IPS-20b (cell line): ENCODE results near the gene RAMP1.

ENCODE experiments used
- H3K27ac ChIP-seq: one replicate; pipeline ENCODE4 v1.5.1; 2013; ENCODE audit warnings: low read length
- H3K27me3 ChIP-seq: 2 replicates; pipeline ENCODE4 v1.6.1; 2013; ENCODE audit warnings: mild to moderate bottlenecking, low read length, inconsistent platforms; ENCODE audit not compliant: insufficient read depth
- H3K36me3 ChIP-seq: 2 replicates; pipeline ENCODE4 v1.6.1; 2013; ENCODE audit warnings: low read depth, mild to moderate bottlenecking, inconsistent platforms, low read length, moderate library complexity; ENCODE audit not compliant: insufficient read depth
- H3K4me1 ChIP-seq: 2 replicates; pipeline ENCODE4 v1.6.1; 2013; ENCODE audit warnings: mild to moderate bottlenecking, control low read depth, inconsistent platforms, low read length, moderate library complexity; ENCODE audit not compliant: insufficient read depth
- H3K4me3 ChIP-seq: 2 replicates; pipeline ENCODE4 v1.5.1; 2013; ENCODE audit warnings: mild to moderate bottlenecking, low read length, inconsistent platforms
- H3K9ac ChIP-seq: 2 replicates; pipeline ENCODE4 v1.6.1; 2013; ENCODE audit warnings: low read depth, mild to moderate bottlenecking, inconsistent platforms, low read length, moderate library complexity
- H3K9me3 ChIP-seq: 2 replicates; pipeline ENCODE4 v1.6.1; 2013; ENCODE audit warnings: mild to moderate bottlenecking, low read depth, low read length, inconsistent platforms; ENCODE audit not compliant: insufficient read depth

RAMP1 gene

DNA sequence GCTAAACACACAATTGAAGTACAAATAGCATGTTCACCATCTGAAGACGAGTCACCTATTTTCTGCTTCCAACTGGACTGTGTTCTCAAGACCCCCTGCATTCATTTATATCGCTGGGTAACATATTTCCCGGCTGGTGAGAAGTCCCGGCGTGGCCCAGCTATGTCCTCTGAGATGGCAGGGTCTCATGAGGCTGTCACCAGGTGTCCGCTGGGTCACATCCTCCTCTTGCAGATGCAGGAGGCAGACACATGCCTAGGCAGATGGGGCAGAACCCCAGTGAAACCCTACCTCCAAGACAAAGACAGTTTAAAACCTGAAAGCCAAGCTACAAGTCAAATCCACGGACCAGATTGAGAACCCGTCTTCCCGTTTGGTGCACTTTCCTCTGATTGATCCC lies 70.6 kb downstream of the RAMP1 start:
- no peaks in the 10 kb centered on the region for H3K4me1 ChIP-seq
- H3K27me3 ChIP-seq = no peaks in the 10 kb centered on the region
- H3K36me3 ChIP-seq = no peaks in the 10 kb centered on the region
- peaks cover 8% of the 10 kb centered on the region; the same call in 1 of the 2 replicates for H3K9me3 ChIP-seq
- no peak overlapping the region for H3K4me3 ChIP-seq
- no peak overlapping the region for H3K27ac ChIP-seq
- no peak overlapping the region for H3K9ac ChIP-seq

DNA sequence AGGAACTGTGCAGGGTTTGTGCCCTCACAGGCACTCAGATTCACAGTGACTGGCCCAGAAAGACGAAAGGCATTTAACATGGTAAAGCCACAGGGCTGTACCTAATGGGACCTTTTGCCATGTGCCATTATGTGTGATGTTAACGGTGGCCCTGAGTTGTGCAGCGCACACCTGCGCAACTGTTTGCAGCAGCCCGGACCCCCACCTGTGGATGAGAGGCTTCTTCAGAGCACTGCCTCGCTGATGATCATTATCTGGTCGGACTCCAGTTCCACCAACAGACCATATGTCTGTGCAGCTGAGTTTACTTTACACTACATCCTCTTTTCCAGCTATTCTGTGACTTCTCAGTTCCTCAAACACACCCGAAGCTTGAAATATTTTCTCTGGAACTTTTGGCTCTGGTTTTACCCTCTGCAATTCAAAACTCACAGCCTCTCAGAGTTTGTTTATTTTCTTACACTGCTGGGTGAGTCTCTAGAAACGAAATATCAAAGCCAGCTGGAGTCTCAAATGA lies 71.8 kb downstream of the RAMP1 start:
- Histone ChIP-seq H3K4me1 (no peaks in the 10 kb centered on the region), H3K36me3 (no peaks in the 10 kb centered on the region), H3K27me3 (no peaks in the 10 kb centered on the region), H3K9ac (no peak overlapping the region), H3K27ac (no peak overlapping the region), H3K9me3 (peaks cover 8% of the 10 kb centered on the region; the same call in 1 of the 2 replicates), H3K4me3 (no peak overlapping the region)

DNA sequence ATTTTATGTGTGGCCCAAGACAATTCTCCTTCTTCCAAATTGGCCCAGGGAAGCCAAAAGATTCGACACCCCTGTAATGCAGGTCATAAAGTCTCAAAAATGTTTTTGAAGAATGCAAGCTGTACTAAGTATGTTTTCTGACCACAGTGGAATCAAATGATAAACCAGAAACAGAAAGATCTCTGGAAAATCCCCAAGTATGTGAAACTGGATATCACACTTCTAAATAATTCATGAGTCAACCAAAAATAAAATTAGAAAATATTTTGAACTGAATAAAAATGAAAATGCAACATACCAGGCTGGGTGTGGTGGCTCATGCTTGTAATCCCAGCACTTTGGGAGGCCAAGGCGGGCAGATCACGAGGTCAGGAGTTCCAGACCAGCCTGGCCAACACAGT lies 73.3 kb downstream of the RAMP1 start:
- H3K9ac ChIP-seq = no peak overlapping the region
- no peaks in the 10 kb centered on the region for H3K27me3 ChIP-seq
- H3K9me3 ChIP-seq = peaks cover 8% of the 10 kb centered on the region; the same call in 1 of the 2 replicates
- H3K4me1 ChIP-seq = no peaks in the 10 kb centered on the region
- H3K27ac ChIP-seq = no peak overlapping the region
- H3K36me3 ChIP-seq = no peaks in the 10 kb centered on the region
- H3K4me3 ChIP-seq = no peak overlapping the region

DNA sequence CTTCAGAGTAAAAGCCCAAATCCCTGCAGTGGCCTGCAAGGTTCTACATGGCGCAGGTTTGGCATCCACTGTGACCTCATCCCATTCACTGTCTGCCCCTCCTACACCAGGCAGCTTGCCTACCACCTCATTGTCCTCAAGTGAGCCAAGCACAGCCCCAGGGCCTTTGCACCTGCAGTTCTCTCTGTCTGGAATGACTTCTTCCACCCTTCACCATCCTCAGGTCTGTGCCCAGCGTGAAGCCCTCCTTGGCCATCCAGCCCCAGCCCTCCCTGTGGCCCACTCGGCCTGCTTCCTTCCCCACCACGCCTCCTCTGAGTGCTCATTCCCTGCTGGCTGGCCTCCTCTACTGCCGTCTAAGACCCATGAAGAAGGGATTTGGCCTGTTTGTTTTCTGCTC lies 74.8 kb downstream of the RAMP1 start:
- Histone ChIP-seq H3K36me3 (no peaks in the 10 kb centered on the region), H3K9me3 (peaks cover 8% of the 10 kb centered on the region; the same call in 1 of the 2 replicates), H3K9ac (no peak overlapping the region), H3K27me3 (no peaks in the 10 kb centered on the region), H3K4me1 (no peaks in the 10 kb centered on the region), H3K4me3 (no peak overlapping the region), H3K27ac (no peak overlapping the region)

DNA sequence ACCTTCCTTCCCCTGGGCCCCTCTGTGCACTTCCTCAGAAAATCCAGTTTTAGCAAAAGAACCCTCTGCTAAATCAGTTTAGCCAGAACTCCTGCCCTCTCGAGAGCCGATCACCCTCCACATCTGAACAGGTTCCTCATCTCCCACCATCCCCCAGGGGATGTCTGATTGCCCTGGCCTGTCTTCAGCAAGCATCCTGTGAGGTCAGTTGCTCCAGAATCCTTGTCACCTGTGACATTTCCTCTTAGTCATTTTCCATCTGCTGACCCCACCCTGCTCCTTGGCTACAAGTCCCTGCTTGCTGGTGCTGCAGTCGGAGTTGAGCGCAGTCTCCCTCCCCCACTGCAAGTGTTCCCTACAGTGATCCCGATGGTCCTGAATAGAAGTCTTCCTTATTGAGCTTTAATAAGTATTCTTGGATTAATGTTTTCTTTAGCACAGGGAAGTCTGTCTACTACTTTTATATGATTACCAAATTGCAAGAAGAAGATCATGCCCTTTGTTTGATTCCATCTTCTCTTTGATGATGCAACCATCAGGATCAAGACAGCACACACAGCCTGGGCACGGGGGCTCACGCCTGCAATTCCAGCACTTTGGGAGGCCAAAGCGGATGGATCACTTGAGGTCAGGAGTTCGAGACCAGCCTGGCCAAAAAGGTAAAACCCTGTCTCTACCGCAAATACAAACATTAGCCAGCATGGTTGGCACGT lies 76.5 kb downstream of the RAMP1 start:
- no peaks in the 10 kb centered on the region for H3K36me3 ChIP-seq
- no peaks in the 10 kb centered on the region for H3K9me3 ChIP-seq
- H3K9ac ChIP-seq = no peak overlapping the region
- no peaks in the 10 kb centered on the region for H3K27me3 ChIP-seq
- H3K4me3 ChIP-seq = no peak overlapping the region
- no peak overlapping the region for H3K27ac ChIP-seq
- H3K4me1 ChIP-seq = 0 out of 2 replicates have a peak, but pooled peaks cover 3% of the 10 kb centered on the region

DNA sequence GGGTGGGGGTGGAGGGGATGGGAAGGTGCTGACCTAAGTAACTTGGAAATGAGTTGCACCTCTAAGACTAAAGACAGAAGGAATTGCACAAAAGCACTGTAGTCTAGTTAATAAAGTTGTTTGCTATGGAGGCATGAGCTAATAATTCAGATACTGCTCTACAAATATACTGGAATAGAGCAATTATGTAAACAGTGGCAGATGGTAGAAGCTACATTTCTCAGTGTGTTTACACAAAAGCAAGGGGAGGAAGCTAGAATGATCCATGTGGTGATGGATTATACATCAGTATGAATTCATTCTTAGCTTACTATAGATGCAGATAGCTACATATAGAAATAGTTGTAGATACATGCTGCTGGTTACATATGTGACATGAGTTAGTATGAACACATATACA lies 79.8 kb downstream of the RAMP1 start:
- Histone ChIP-seq H3K36me3 (no peaks in the 10 kb centered on the region), H3K4me1 (0 out of 2 replicates have a peak, but pooled peaks cover 3% of the 10 kb centered on the region), H3K4me3 (no peak overlapping the region), H3K9ac (no peak overlapping the region), H3K27ac (no peak overlapping the region), H3K27me3 (no peaks in the 10 kb centered on the region), H3K9me3 (peaks cover 7% of the 10 kb centered on the region)

DNA sequence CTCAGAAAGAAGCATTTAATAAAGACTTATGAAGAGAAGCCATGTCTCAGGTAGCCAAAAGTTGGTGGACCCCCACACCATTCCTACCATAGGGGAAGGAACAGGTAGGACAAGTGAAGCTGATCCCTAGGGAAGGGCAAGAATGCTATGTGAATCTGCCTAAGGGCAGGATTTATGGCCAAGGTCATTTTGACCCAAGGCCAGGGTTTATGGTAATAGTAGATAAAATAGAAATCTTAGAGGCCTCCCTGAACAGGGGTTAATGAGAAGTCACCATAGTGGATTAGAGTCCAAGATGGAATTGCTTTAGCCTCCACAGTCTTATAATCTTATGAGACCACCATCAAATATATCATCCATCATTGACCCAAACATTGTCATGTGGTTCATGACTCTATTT lies 81.4 kb downstream of the RAMP1 start:
- Histone ChIP-seq H3K4me3 (no peak overlapping the region), H3K27ac (no peak overlapping the region), H3K27me3 (no peaks in the 10 kb centered on the region), H3K9me3 (peaks cover 17% of the 10 kb centered on the region), H3K4me1 (0 out of 2 replicates have a peak, but pooled peaks cover 3% of the 10 kb centered on the region), H3K9ac (no peak overlapping the region), H3K36me3 (no peaks in the 10 kb centered on the region)

DNA sequence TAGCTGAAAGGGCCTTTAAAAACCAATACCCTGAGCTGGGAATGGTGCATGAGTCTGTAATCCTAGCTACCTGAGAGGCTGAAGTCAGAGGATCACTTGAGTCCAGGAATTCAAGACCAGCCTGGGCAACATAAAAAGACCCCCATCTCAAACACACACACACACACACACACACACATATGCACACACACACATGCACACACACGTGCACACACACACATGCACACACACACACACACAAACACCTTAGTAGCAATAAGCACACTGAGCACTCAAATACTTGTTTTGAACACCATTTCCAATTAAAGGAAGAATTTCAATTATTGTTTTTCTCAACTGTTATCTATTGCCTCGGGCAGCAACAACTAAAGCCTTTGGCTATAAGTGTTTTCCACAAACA lies 81.8 kb downstream of the RAMP1 start:
- H3K36me3 ChIP-seq = no peaks in the 10 kb centered on the region
- no peak overlapping the region for H3K4me3 ChIP-seq
- H3K27ac ChIP-seq = no peak overlapping the region
- peaks cover 17% of the 10 kb centered on the region for H3K9me3 ChIP-seq
- no peaks in the 10 kb centered on the region for H3K27me3 ChIP-seq
- H3K4me1 ChIP-seq = 0 out of 2 replicates have a peak, but pooled peaks cover 3% of the 10 kb centered on the region
- no peak overlapping the region; the same call in 1 of the 2 replicates for H3K9ac ChIP-seq

DNA sequence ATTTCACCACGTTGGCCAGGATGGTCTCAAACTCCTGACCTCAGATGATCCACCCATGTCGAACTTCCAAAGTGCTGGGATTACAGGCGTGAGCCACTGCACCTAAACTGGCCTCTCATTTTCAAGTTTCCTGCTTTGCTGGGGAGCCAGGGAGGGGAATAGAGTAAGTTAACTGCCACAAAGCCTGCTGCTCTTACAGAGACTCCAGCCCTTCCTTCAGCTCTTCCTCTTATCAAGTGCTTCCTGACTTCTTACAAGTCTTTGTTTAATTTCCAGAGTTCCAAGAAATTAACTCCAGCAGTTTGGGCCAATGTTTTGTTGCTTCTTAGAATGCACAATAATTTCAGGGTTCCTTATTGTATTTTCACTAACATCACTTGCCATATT lies 83.1 kb downstream of the RAMP1 start:
- Histone ChIP-seq H3K9me3 (peaks cover 17% of the 10 kb centered on the region), H3K9ac (no peak overlapping the region), H3K27me3 (no peaks in the 10 kb centered on the region), H3K4me3 (no peak overlapping the region), H3K36me3 (no peaks in the 10 kb centered on the region), H3K27ac (no peak overlapping the region), H3K4me1 (0 out of 2 replicates have a peak, but pooled peaks cover 3% of the 10 kb centered on the region)

DNA sequence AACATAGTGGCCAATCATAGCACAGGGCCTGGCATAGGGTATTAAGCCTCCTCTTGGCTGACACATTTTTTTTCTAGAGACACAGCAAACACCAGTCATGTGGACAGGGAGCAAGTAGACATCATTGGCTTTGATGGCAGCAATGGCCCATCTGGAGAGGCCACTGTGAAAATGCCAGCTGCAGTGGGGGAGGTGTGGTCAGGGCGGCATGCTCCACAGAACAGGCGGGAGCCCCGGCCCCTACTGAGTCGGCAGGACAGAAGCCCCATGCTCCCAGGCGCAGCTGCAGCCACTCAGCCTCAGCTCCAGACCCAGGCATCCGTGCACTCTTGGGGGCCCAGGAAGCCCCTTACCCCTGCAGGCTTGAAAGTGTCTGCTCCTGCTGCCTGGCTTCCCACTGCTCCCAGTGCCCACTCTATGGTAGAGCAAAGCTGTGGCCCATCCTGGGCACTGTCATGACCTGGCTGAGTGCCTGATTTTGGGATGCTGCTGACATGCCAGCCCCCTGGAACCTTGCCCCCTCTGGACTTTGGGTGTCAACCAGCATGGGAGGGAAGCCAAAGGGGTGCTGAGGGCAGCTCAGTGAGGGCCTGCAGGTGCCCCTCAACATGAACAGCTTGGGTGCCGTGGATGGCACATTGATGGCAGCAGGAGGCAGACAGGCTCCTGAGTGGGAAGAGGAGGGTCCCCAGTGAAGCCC lies 84.1 kb downstream of the RAMP1 start:
- no peaks in the 10 kb centered on the region for H3K27me3 ChIP-seq
- H3K9ac ChIP-seq = no peak overlapping the region

DNA sequence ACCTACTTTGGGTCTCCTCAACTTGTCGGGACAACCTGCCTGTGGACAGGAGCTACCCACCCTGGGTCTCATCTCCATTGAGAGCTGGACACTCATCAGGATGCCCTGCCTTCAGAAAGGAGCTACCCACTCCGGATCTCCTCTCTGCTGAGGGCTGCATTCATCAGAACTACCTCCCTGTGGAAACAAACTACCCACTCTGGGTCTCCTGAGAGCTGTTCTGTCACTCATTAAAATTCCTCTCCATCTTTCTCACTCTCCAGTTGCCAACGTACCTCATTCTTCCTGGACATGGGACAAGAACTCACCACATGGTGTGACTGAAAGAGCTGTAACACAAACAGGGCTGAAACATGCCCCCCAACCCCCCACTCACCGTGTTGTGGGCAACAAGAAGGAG lies 84.9 kb downstream of the RAMP1 start:
- Histone ChIP-seq H3K4me1 (0 out of 2 replicates have a peak, but pooled peaks cover 3% of the 10 kb centered on the region), H3K9me3 (peaks cover 17% of the 10 kb centered on the region), H3K9ac (no peak overlapping the region), H3K27ac (no peak overlapping the region), H3K36me3 (no peaks in the 10 kb centered on the region), H3K4me3 (no peak overlapping the region), H3K27me3 (no peaks in the 10 kb centered on the region)

More for the DNA sequence above, 84.1 kb downstream of the RAMP1 start:
- Histone ChIP-seq H3K36me3 (no peaks in the 10 kb centered on the region), H3K4me1 (0 out of 2 replicates have a peak, but pooled peaks cover 3% of the 10 kb centered on the region), H3K27ac (no peak overlapping the region), H3K4me3 (no peak overlapping the region), H3K9me3 (peaks cover 17% of the 10 kb centered on the region)

DNA sequence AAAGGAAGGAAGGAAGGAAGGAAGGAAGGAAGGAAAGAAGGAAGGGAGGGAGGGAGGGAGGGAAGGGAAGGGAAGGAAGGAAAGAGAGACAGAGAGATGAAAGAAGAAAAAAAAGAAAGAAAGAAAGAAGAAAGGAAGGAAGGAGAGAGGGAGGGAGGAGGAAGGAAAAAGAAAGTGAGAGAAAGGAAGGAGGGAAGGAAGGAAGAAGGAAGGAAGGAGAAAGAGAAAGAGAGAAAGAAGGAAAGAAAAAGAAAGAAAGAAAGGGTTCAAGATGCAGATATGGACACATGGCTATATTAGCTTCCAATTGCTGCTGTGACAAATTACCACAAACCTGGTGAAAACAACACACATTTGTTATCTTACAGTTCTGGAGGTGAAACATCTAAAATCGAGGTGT lies 87.0 kb downstream of the RAMP1 start:
- H3K27me3 ChIP-seq = no peaks in the 10 kb centered on the region
- no peaks in the 10 kb centered on the region for H3K4me1 ChIP-seq
- H3K27ac ChIP-seq = no peak overlapping the region
- H3K9ac ChIP-seq = no peak overlapping the region
- H3K9me3 ChIP-seq = peaks cover 17% of the 10 kb centered on the region
- no peaks in the 10 kb centered on the region for H3K36me3 ChIP-seq
- no peak overlapping the region for H3K4me3 ChIP-seq
